ENCODE measurements around the gene TBXAS1. TPM values are rescaled to one million over a fixed set of nuclear protein-coding genes. Genes with fewer than 3 reads are reported as not detected.

TBXAS1 gene
- total and polyA plus RNA-seq, 5 donors from 2014 or later: 5.2 to 21.2 (median 11.3) TPM

DNA sequence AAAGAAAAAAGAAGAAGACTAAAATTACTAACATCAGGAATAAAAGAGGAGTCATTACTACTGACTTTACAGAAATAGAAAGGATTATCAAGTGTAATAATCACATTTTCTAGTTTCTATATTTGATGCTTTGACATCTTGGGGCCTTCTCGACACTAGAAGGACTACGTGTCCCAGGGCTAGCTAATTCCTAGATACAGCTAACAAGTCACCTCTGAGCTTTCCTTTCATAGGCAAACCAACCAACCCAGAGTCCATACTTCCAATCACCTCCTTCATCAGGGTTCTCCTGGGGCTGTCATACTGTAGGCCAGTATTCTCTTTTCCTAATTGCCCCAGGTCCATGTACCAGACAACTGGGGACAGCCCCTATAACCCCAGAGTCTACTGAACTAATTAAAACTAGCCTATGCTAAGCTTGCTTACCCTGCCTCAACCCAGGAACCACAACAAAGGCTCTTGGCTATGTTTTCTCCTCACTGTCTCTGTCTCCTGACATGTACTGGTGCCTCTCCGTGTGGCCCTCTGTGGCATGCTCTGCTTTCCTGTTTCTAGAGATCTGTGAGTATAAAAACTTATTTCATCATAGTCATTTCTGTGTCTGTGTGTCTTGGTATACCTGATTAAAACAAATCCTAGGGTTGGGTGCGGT, 240.4 kb downstream of the TBXAS1 start:
- DNase-seq (peak in 1 of 3 donors; percentile 29), ATAC-seq (ENCODE audit: low read depth in 2 of 2) (peak in 1 of 2 donors; percentile 50)
- Mint-ChIP-seq H3K9me3 (peaks cover 2 to 19% (median 10%) of the 10 kb centered on the region in 7 donors), H3K4me1 (peaks cover 0 to 7% (median 0%) of the 10 kb centered on the region in 4 donors), H3K27me3 (no peaks in the 10 kb centered on the region), H3K4me3 (no peak overlapping the region), H3K27ac (peak overlapping the region in 2 of 3 donors; percentile 6 to 8), H3K36me3 (peaks cover 11% of the 10 kb centered on the region)
- Histone ChIP-seq H3K4me3 (ENCODE audit: low read depth, low read length) (no peak overlapping the region), H3K27me3 (ENCODE audit: control insufficient read depth, insufficient read depth, low read length) (no peaks in the 10 kb centered on the region), H3K9me3 (ENCODE audit: control insufficient read depth in 2 of 2, low read length in 2 of 2) (peaks cover 21% of the 10 kb centered on the region in 2 experiments), H3K27ac (ENCODE audit: insufficient read depth, low read length, poor library complexity, severe bottlenecking) (no peak overlapping the region), H3K4me1 (ENCODE audit: control insufficient read depth, insufficient read depth, low read length, poor library complexity, severe bottlenecking) (no peaks in the 10 kb centered on the region), H3K36me3 (ENCODE audit: control insufficient read depth, insufficient read depth, low read length) (no peaks in the 10 kb centered on the region)

Other genes with a start within 250 kb of the TBXAS1 start
- gene HIPK2, start 51.3 kb upstream of the TBXAS1 start, total RNA-seq: 17.5 TPM
- gene HIPK2, start 51.3 kb upstream of the TBXAS1 start, polyA plus RNA-seq: 1 to 10 TPM in 1 of 4 donors, under 1 TPM in 3; 0.44 to 1.3 (median 0.68) TPM
- gene PARP12, start 233.7 kb downstream of the TBXAS1 start, total RNA-seq: 258 TPM
- gene PARP12, start 233.7 kb downstream of the TBXAS1 start, polyA plus RNA-seq: 10 to 100 TPM; 30.1 to 69.1 (median 48.9) TPM